HepG2 (cell line): ENCODE results near the gene C19orf44. TPM values are rescaled to one million over a fixed set of nuclear protein-coding genes. Genes with fewer than 3 reads are reported as not detected.

Experiments
- ARID2 ChIP-seq: sonication (generic); formaldehyde crosslinking; IDR thresholded peaks from 2 replicates; pipeline ENCODE4 v1.8.1; 2022; ENCODE audit warnings: mild to moderate bottlenecking, missing genetic modification reagents, borderline replicate concordance
- MAFK ChIP-seq, 2 experiments: IDR thresholded peaks in 1 of 2; conservative IDR thresholded peaks in 1 of 2; 2 replicates each; pipeline ENCODE4 v1.6.1; 2011; ENCODE audit warnings: improper control_type of control experiment in 2 of 2, low read length in 2 of 2
- MTA1 ChIP-seq: sonication (generic); formaldehyde crosslinking; IDR thresholded peaks from 2 replicates; pipeline ENCODE4 v1.4.0; 2020; ENCODE audit warnings: missing genetic modification reagents, mild to moderate bottlenecking, borderline replicate concordance
- REPIN1 ChIP-seq: sonication (generic); formaldehyde crosslinking; IDR thresholded peaks from 2 replicates; pipeline ENCODE4 v1.8.0; 2022; ENCODE audit warnings: missing genetic modification reagents, low read depth, mild to moderate bottlenecking, borderline replicate concordance
- RNF2 ChIP-seq: fragments of 450-650 bp; conservative IDR thresholded peaks from 2 replicates; pipeline ENCODE4 v1.6.1; 2016; ENCODE audit warnings: low read depth
- TBP ChIP-seq: sonication (generic); formaldehyde crosslinking; IDR thresholded peaks from 2 replicates; pipeline ENCODE4 v1.5.0; 2020; ENCODE audit warnings: missing genetic modification reagents
- ZFP1 ChIP-seq: IDR thresholded peaks from 2 replicates; pipeline ENCODE4 v1.6.1; 2016
- ZNF709 ChIP-seq: sonication (generic); formaldehyde crosslinking; IDR thresholded peaks from 2 replicates; pipeline ENCODE4 v1.5.0; 2020; ENCODE audit warnings: mild to moderate bottlenecking, missing genetic modification reagents
- ZNF773 ChIP-seq: sonication (generic); formaldehyde crosslinking; IDR thresholded peaks from 2 replicates; pipeline ENCODE4 v1.4.0; 2020; ENCODE audit warnings: missing genetic modification reagents, borderline replicate concordance
- ZNF891 ChIP-seq: sonication (generic); formaldehyde crosslinking; IDR thresholded peaks from 2 replicates; pipeline ENCODE4 v1.5.0; 2020; ENCODE audit warnings: mild to moderate bottlenecking, missing genetic modification reagents
- ZSCAN25 ChIP-seq: sonication (generic); formaldehyde crosslinking; IDR thresholded peaks from 2 replicates; pipeline ENCODE4 v1.8.0; 2022; ENCODE audit warnings: mild to moderate bottlenecking, missing genetic modification reagents
- polyA plus RNA-seq, 8 experiments: library from polyadenylated mRNA; depleted of rRNA in 3 of 8; stranded (reverse) in 7 of 8; unstranded in 1 of 8; fragments of >200 nt; fragmentation: Illumina TruSeq in 4 of 8; extraction: Trizol in 4 of 8; gene quantifications; 2 replicates each; pipeline versions ENCODE4 v1.2.1 to v1.2.3, GENCODE V29; 2011 to 2016; ENCODE audit warnings: low read depth in 4 of 8, missing spikeins in 1 of 8, mixed read lengths in 1 of 8; ENCODE audit not compliant: insufficient read depth in 1 of 8
- total RNA-seq, 5 experiments: library from RNA; depleted of rRNA; stranded (reverse); fragments of >200 nt; fragmentation: Illumina TruSeq; extraction: Trizol; gene quantifications; 2 replicates each; pipeline ENCODE4 v1.2.3, GENCODE V29; 2016; ENCODE audit warnings: low read depth in 1 of 5
- TF ChIP-seq, protein P1 (sequence below): sonication (generic); formaldehyde crosslinking; IDR thresholded peaks from 2 replicates; pipeline ENCODE4 v1.5.1; 2020; ENCODE audit warnings: mild to moderate bottlenecking, moderate library complexity, missing genetic modification reagents
- TF ChIP-seq, protein P2 (sequence below): sonication (generic); formaldehyde crosslinking; IDR thresholded peaks from 2 replicates; pipeline ENCODE4 v1.8.1; 2023; ENCODE audit warnings: missing genetic modification reagents, inconsistent platforms, borderline replicate concordance
- TF ChIP-seq, protein P3 (sequence below): sonication (generic); formaldehyde crosslinking; IDR thresholded peaks from 2 replicates; pipeline ENCODE4 v1.4.0; 2020; ENCODE audit warnings: missing genetic modification reagents
- TF ChIP-seq, protein P4 (sequence below): sonication (generic); formaldehyde crosslinking; IDR thresholded peaks from 2 replicates; pipeline ENCODE4 v1.5.0; 2020; ENCODE audit warnings: mild to moderate bottlenecking, low read depth, missing genetic modification reagents, borderline replicate concordance
- TF ChIP-seq, protein P5 (sequence below): sonication (generic); formaldehyde crosslinking; IDR thresholded peaks from 2 replicates; pipeline ENCODE4 v1.4.0; 2020; ENCODE audit warnings: missing genetic modification reagents
- TF ChIP-seq, protein P6 (sequence below): sonication (generic); formaldehyde crosslinking; IDR thresholded peaks from 2 replicates; pipeline ENCODE4 v1.4.0; 2020; ENCODE audit warnings: missing genetic modification reagents

C19orf44 gene
- total and polyA plus RNA-seq, 2 of the 13 experiments (the other 11 are each of a cell fraction or from before 2014, with no cell fraction given) = 3.2 to 4.3 TPM

DNA sequence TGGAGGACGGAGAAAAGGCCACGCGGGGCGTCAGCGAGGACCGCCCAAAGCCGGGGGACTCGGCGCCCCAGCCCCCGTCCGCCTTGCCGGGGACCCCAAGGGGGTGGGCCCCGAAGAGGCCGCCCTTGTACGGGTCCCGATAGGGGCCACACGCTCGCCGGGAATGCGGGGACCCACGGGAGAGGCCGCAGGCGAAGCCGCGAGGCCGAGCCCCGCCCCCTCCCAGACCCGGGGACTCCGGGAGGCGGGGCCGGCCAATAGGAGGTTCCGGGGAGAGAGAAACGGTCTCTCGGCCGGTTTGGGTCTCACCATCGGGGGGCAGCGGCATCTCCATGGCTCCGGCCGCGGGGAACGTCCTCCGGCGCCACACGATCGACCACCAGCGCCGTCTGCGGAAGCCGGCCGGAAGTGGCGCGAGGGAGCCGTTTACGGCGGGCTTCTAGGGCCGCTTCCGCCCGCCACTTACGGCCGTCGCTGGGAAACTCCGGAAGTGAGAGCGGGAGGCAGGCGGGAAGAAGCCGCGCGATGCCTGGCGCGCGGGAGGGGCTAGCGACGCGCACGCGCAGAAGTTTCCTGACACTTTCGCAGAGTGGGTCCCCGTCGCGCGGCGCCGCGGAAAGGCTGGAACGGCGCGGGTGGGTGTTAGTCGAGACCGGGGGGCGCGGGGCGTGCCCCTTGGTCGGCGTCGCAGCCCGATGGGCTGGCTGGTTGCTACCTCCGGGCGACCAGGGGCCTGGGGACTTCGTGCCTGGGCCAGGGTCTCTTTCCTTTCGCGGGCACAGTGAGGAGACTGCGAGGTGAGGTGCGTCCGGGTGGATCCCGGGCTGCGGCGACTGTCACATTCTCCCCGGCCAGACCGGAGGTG lies 46.1 kb downstream of the C19orf44 start, which contains the start of gene CHERP (continued):
- TF ChIP-seq, protein P1, sequence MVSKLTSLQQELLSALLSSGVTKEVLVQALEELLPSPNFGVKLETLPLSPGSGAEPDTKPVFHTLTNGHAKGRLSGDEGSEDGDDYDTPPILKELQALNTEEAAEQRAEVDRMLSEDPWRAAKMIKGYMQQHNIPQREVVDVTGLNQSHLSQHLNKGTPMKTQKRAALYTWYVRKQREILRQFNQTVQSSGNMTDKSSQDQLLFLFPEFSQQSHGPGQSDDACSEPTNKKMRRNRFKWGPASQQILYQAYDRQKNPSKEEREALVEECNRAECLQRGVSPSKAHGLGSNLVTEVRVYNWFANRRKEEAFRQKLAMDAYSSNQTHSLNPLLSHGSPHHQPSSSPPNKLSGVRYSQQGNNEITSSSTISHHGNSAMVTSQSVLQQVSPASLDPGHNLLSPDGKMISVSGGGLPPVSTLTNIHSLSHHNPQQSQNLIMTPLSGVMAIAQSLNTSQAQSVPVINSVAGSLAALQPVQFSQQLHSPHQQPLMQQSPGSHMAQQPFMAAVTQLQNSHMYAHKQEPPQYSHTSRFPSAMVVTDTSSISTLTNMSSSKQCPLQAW (CRISPR knock-in tag) = no peak
- peak; percentile 80; the same call in 1 of the 2 replicates for TF ChIP-seq ZNF709 (CRISPR knock-in tag)
- TF ChIP-seq, protein P2, sequence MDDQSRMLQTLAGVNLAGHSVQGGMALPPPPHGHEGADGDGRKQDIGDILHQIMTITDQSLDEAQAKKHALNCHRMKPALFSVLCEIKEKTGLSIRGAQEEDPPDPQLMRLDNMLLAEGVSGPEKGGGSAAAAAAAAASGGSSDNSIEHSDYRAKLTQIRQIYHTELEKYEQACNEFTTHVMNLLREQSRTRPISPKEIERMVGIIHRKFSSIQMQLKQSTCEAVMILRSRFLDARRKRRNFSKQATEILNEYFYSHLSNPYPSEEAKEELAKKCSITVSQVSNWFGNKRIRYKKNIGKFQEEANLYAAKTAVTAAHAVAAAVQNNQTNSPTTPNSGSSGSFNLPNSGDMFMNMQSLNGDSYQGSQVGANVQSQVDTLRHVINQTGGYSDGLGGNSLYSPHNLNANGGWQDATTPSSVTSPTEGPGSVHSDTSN (CRISPR knock-in tag) = 0 out of 2 replicates have a peak, but pooled peaks have one; percentile 42
- TF ChIP-seq ZSCAN25 (CRISPR knock-in tag) = peak; percentile 54; the same call in 1 of the 2 replicates
- peak; percentile 57; the same call in 1 of the 2 replicates for TF ChIP-seq RNF2
- 0 out of 2 replicates have a peak, but pooled peaks have one; percentile 36 for TF ChIP-seq TBP (CRISPR knock-in tag)
- no peak for TF ChIP-seq ARID2 (CRISPR knock-in tag)
- TF ChIP-seq, protein P3, sequence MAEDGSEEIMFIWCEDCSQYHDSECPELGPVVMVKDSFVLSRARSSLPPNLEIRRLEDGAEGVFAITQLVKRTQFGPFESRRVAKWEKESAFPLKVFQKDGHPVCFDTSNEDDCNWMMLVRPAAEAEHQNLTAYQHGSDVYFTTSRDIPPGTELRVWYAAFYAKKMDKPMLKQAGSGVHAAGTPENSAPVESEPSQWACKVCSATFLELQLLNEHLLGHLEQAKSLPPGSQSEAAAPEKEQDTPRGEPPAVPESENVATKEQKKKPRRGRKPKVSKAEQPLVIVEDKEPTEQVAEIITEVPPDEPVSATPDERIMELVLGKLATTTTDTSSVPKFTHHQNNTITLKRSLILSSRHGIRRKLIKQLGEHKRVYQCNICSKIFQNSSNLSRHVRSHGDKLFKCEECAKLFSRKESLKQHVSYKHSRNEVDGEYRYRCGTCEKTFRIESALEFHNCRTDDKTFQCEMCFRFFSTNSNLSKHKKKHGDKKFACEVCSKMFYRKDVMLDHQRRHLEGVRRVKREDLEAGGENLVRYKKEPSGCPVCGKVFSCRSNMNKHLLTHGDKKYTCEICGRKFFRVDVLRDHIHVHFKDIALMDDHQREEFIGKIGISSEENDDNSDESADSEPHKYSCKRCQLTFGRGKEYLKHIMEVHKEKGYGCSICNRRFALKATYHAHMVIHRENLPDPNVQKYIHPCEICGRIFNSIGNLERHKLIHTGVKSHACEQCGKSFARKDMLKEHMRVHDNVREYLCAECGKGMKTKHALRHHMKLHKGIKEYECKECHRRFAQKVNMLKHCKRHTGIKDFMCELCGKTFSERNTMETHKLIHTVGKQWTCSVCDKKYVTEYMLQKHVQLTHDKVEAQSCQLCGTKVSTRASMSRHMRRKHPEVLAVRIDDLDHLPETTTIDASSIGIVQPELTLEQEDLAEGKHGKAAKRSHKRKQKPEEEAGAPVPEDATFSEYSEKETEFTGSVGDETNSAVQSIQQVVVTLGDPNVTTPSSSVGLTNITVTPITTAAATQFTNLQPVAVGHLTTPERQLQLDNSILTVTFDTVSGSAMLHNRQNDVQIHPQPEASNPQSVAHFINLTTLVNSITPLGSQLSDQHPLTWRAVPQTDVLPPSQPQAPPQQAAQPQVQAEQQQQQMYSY (CRISPR knock-in tag) = peak; percentile 63
- 0 out of 2 replicates have a peak, but pooled peaks have one; percentile 17 for TF ChIP-seq MTA1
- TF ChIP-seq, protein P4, sequence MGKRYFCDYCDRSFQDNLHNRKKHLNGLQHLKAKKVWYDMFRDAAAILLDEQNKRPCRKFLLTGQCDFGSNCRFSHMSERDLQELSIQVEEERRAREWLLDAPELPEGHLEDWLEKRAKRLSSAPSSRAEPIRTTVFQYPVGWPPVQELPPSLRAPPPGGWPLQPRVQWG (CRISPR knock-in tag) = no peak
- TF ChIP-seq, protein P5, sequence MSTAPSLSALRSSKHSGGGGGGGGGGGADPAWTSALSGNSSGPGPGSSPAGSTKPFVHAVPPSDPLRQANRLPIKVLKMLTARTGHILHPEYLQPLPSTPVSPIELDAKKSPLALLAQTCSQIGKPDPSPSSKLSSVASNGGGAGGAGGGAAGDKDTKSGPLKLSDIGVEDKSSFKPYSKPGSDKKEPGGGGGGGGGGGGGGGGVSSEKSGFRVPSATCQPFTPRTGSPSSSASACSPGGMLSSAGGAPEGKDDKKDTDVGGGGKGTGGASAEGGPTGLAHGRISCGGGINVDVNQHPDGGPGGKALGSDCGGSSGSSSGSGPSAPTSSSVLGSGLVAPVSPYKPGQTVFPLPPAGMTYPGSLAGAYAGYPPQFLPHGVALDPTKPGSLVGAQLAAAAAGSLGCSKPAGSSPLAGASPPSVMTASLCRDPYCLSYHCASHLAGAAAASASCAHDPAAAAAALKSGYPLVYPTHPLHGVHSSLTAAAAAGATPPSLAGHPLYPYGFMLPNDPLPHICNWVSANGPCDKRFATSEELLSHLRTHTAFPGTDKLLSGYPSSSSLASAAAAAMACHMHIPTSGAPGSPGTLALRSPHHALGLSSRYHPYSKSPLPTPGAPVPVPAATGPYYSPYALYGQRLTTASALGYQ (CRISPR knock-in tag) = peak; percentile 53; the same call in 1 of the 2 replicates
- TF ChIP-seq ZFP1 (CRISPR knock-in tag) = peak; percentile 62; the same call in 1 of the 2 replicates
- TF ChIP-seq ZNF773 = 0 out of 2 replicates have a peak, but pooled peaks have one; percentile 68
- peak; percentile 92; the same call in 1 of the 2 replicates for TF ChIP-seq REPIN1 (CRISPR knock-in tag)
- TF ChIP-seq, protein P6, sequence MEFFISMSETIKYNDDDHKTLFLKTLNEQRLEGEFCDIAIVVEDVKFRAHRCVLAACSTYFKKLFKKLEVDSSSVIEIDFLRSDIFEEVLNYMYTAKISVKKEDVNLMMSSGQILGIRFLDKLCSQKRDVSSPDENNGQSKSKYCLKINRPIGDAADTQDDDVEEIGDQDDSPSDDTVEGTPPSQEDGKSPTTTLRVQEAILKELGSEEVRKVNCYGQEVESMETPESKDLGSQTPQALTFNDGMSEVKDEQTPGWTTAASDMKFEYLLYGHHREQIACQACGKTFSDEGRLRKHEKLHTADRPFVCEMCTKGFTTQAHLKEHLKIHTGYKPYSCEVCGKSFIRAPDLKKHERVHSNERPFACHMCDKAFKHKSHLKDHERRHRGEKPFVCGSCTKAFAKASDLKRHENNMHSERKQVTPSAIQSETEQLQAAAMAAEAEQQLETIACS (CRISPR knock-in tag) = peak; percentile 79
- TF ChIP-seq ZNF891 = peak; percentile 44
- no peak for TF ChIP-seq MAFK (conservative IDR thresholded peaks at IDR 0.05 in 1 of 2, IDR thresholded peaks at IDR 0.05 in 1 of 2; ENCODE audit: low read length in 2 of 2)
